IMR-90 (cell line): ENCODE results near the gene STAG1. TPM values are rescaled to one million over a fixed set of nuclear protein-coding genes. Genes with fewer than 3 reads are reported as not detected.

Experiments used
- ATAC-seq: fragments of 200-7000 bp; cut with Tn5 transposase; 2 replicates; pipeline ENCODE4 v1.9.1; 2020; ENCODE audit warnings: low read depth, mild to moderate bottlenecking, moderate library complexity
- BruUV-seq: library from RNA; stranded (reverse); fragments of 400-500 nt; replicated peaks from 2 replicates; lab custom pipeline; 2021; lab: Mats Ljungman, UMichigan
- CTCF ChIA-PET: fragments of 300-600 bp; formaldehyde crosslinking; extraction: SDS; loops from one replicate; lab custom pipeline; 2021; ENCODE audit warnings: antibody characterized with exemption; lab: Yijun Ruan, JAX
- POLR2A ChIA-PET: fragments of 300-600 bp; sonication (Branson Sonifier 250); formaldehyde crosslinking; loops from one replicate; lab custom pipeline; 2022; ENCODE audit warnings: antibody characterized with exemption; ENCODE audit not compliant: unreplicated experiment; lab: Charles Lee
- DNase-seq: peaks from one replicate; pipeline ENCODE4 v3.0.0; 2013
- H2AFZ ChIP-seq: replicated peaks from 2 replicates; pipeline ENCODE3; 2013; ENCODE audit warnings: low read length, mild to moderate bottlenecking; ENCODE audit not compliant: poor library complexity
- H2AK5ac ChIP-seq: 2 replicates; pipeline ENCODE4 v1.6.1; 2013; ENCODE audit warnings: low read depth, low read length, inconsistent platforms
- H2AK9ac ChIP-seq: replicated peaks from 2 replicates; pipeline ENCODE3; 2013; ENCODE audit warnings: mild to moderate bottlenecking, low read depth, low read length, moderate library complexity; ENCODE audit not compliant: poor library complexity
- H2BK120ac ChIP-seq: 2 replicates; pipeline ENCODE4 v1.6.1; 2013; ENCODE audit warnings: low read depth, low read length, inconsistent platforms
- H2BK15ac ChIP-seq: 3 replicates; pipeline ENCODE4 v1.6.1; 2013; ENCODE audit warnings: low read depth, low read length, inconsistent platforms
- H2BK20ac ChIP-seq: 2 replicates; pipeline ENCODE4 v1.6.1; 2013; ENCODE audit warnings: low read depth, mild to moderate bottlenecking, inconsistent platforms, low read length, moderate library complexity
- H2BK5ac ChIP-seq: 2 replicates; pipeline ENCODE4 v1.6.1; 2013; ENCODE audit warnings: mild to moderate bottlenecking, low read depth, low read length, inconsistent platforms; ENCODE audit not compliant: poor library complexity, severe bottlenecking
- H3K14ac ChIP-seq: replicated peaks from 2 replicates; pipeline ENCODE4 v1.6.1; 2013; ENCODE audit warnings: low read depth, low read length, inconsistent platforms
- H3K18ac ChIP-seq: 2 replicates; pipeline ENCODE4 v1.6.1; 2013; ENCODE audit warnings: low read depth, low read length, control low read depth
- H3K23ac ChIP-seq: 2 replicates; pipeline ENCODE4 v1.6.1; 2013; ENCODE audit warnings: low read depth, low read length, inconsistent platforms
- H3K27ac ChIP-seq: 2 replicates; pipeline ENCODE4 v1.5.1; 2013; ENCODE audit warnings: mild to moderate bottlenecking, control low read depth, low read length; ENCODE audit not compliant: insufficient read depth
- H3K27me3 ChIP-seq: 2 replicates; pipeline ENCODE4 v1.6.1; 2013; ENCODE audit warnings: low read length; ENCODE audit not compliant: control insufficient read depth, insufficient read depth
- H3K36me3 ChIP-seq: 2 replicates; pipeline ENCODE4 v1.6.1; 2013; ENCODE audit warnings: low read length, mixed read lengths; ENCODE audit not compliant: control insufficient read depth, insufficient read depth
- H3K4ac ChIP-seq: 2 replicates; pipeline ENCODE4 v1.6.1; 2013; ENCODE audit warnings: low read depth, low read length, inconsistent platforms
- H3K4me1 ChIP-seq: 2 replicates; pipeline ENCODE4 v1.6.1; 2013; ENCODE audit warnings: low read length, mixed read lengths; ENCODE audit not compliant: control insufficient read depth, insufficient read depth
- H3K4me2 ChIP-seq: 2 replicates; pipeline ENCODE4 v1.6.1; 2013; ENCODE audit warnings: low read depth, mild to moderate bottlenecking, control low read depth, low read length, moderate library complexity
- H3K4me3 ChIP-seq: 2 replicates; pipeline ENCODE4 v1.5.1; 2013; ENCODE audit warnings: low read depth, mild to moderate bottlenecking, control low read depth, low read length, moderate library complexity; ENCODE audit not compliant: insufficient read depth
- H3K56ac ChIP-seq: 2 replicates; pipeline ENCODE4 v1.6.1; 2013; ENCODE audit warnings: low read length, inconsistent platforms; ENCODE audit not compliant: insufficient read depth; ENCODE audit errors: extremely low read depth
- H3K79me1 ChIP-seq, 2 experiments: 2 replicates each; pipeline ENCODE4 v1.6.1; 2013; ENCODE audit warnings: low read length in 2 of 2, inconsistent platforms in 1 of 2, low read depth in 1 of 2
- H3K9ac ChIP-seq: 2 replicates; pipeline ENCODE4 v1.6.1; 2013; ENCODE audit warnings: low read depth, low read length, control low read depth
- H3K9me1 ChIP-seq: 2 replicates; pipeline ENCODE4 v1.6.1; 2013; ENCODE audit warnings: low read length, inconsistent platforms; ENCODE audit not compliant: insufficient read depth
- H3K9me3 ChIP-seq: 2 replicates; pipeline ENCODE4 v1.6.1; 2013; ENCODE audit warnings: low read length; ENCODE audit not compliant: control insufficient read depth, insufficient read depth
- H4K20me1 ChIP-seq: 2 replicates; pipeline ENCODE4 v1.6.1; 2013; ENCODE audit warnings: low read length, inconsistent platforms; ENCODE audit not compliant: insufficient read depth
- H4K5ac ChIP-seq: 2 replicates; pipeline ENCODE4 v1.6.1; 2013; ENCODE audit warnings: mild to moderate bottlenecking, low read depth, low read length, control low read depth
- H4K8ac ChIP-seq, 2 experiments: 2 replicates each; pipeline ENCODE4 v1.6.1; 2013; ENCODE audit warnings: low read depth in 2 of 2, low read length in 2 of 2, control low read depth in 1 of 2, inconsistent platforms in 1 of 2
- H4K91ac ChIP-seq: 2 replicates; pipeline ENCODE4 v1.6.1; 2013; ENCODE audit warnings: low read depth, low read length, inconsistent platforms; ENCODE audit not compliant: insufficient read depth
- CEBPB ChIP-seq: IDR thresholded peaks from 2 replicates; pipeline ENCODE4 v1.6.1; 2012; ENCODE audit warnings: low read depth, low read length, improper control_type of control experiment
- FOS ChIP-seq: fragments of 150-350 bp; IDR thresholded peaks from 2 replicates; pipeline ENCODE4 v1.6.1; 2016; ENCODE audit warnings: low read depth, low read length
- MXI1 ChIP-seq: IDR thresholded peaks from 2 replicates; pipeline ENCODE4 v1.6.1; 2012; ENCODE audit warnings: low read depth, mild to moderate bottlenecking, low read length, moderate library complexity, borderline replicate concordance
- NFE2L2 ChIP-seq: fragments of 150-350 bp; IDR thresholded peaks from 2 replicates; pipeline ENCODE4 v1.6.1; 2016; ENCODE audit warnings: low read depth, mild to moderate bottlenecking, low read length
- POLR2A ChIP-seq: IDR thresholded peaks from 2 replicates; pipeline ENCODE4 v1.6.1; 2012; ENCODE audit warnings: mild to moderate bottlenecking, low read depth, low read length
- RCOR1 ChIP-seq: IDR thresholded peaks from 2 replicates; pipeline ENCODE4 v1.6.1; 2012; ENCODE audit warnings: mild to moderate bottlenecking, low read length, improper control_type of control experiment; ENCODE audit not compliant: insufficient replicate concordance
- SMC3 ChIP-seq: fragments of 150-350 bp; IDR thresholded peaks from 2 replicates; pipeline ENCODE4 v1.6.1; 2016; ENCODE audit warnings: low read depth, mild to moderate bottlenecking, antibody characterized with exemption, low read length, moderate library complexity
- WGBS, 2 experiments: methylation state at CpG; one replicate each; pipeline versions ENCODE4 v1.1.5 to v1.1.7; 2013; ENCODE audit warnings: missing lambda C conversion rate in 2 of 2; ENCODE audit not compliant: insufficient read length in 1 of 2; ENCODE audit errors: extremely low coverage in 2 of 2; 5-methylcytosine and 5-hydroxymethylcytosine counted together
- dilution Hi-C: fragments of 300-500 bp; cut with HindIII; formaldehyde crosslinking; loops from one replicate; pipeline ENCODE4 v1.14.3; 2018; ENCODE audit warnings: low sequenced_read_pairs; ENCODE audit not compliant: unreplicated experiment
- in situ Hi-C: fragments of 300-500 bp; cut with MboI; formaldehyde crosslinking; loops from 3 replicates; pipeline ENCODE4 v1.14.3; 2019; ENCODE audit warnings: low sequenced_read_pairs, inconsistent platforms, mixed read lengths
- intact Hi-C: fragments of 100-400 bp; cut with micrococcal nuclease; formaldehyde crosslinking; loops from 2 replicates; pipeline ENCODE4 v1.10.0; 2022
- polyA plus RNA-seq, 3 experiments: library from polyadenylated mRNA; depleted of rRNA; stranded (reverse); fragments of >200 nt; gene quantifications; 2 replicates each; pipeline ENCODE4 v1.2.3, GENCODE V29; 2012; ENCODE audit warnings: low replicate concordance in 1 of 3
- total RNA-seq: library from RNA; depleted of rRNA; stranded (reverse); fragments of >200 nt; gene quantifications from 2 replicates; pipeline ENCODE4 v1.2.3, GENCODE V29; 2012

Gene STAG1
- total and polyA plus RNA-seq, 2 of the 4 experiments (the other 2 are of a cell fraction), result 9.6 to 32.3 TPM

- Histone ChIP-seq H3K4me1 (peaks cover 2% of the 10 kb centered on the region; the same call in 1 of the 2 replicates), H2AK5ac (no peak overlapping the region), H3K79me1 (peaks cover 29 to 59% of the 10 kb centered on the region in 2 experiments), H3K4ac (no peak overlapping the region), H4K8ac (no peak overlapping the region), H4K91ac (no peak overlapping the region), H2BK20ac (no peak overlapping the region), H2AFZ (no peak overlapping the region), H2BK5ac (no peak overlapping the region), H2AK9ac (no peak overlapping the region), H3K36me3 (peaks cover 3% of the 10 kb centered on the region), H3K18ac (no peak overlapping the region), H3K56ac (no peak overlapping the region), H2BK15ac (no peak overlapping the region), H4K5ac (no peak overlapping the region), H3K27me3 (no peaks in the 10 kb centered on the region), H3K23ac (no peak overlapping the region), H3K4me2 (no peak overlapping the region), H4K20me1 (no peaks in the 10 kb centered on the region), H3K9me1 (no peaks in the 10 kb centered on the region), H2BK120ac (no peak overlapping the region), H3K4me3 (no peak overlapping the region), H3K9me3 (no peaks in the 10 kb centered on the region), H3K14ac (no peak overlapping the region), H3K27ac (no peak overlapping the region), H3K9ac (no peak overlapping the region)
- no peak for ATAC-seq
- dilution Hi-C loops (no loop called here), intact Hi-C loops (loop anchor here (10.0 kb wide), 1 partner anchor 120 kb away; no protein-coding TSS in a partner anchor), in situ Hi-C loops (no loop called here)
- TF ChIP-seq POLR2A (no peak), MXI1 (no peak), SMC3 (no peak), FOS (no peak), RCOR1 (no peak), CEBPB (no peak), NFE2L2 (no peak)
- no peak for DNase-seq
- CTCF ChIA-PET, result no interaction called here
- WGBS, 2 experiments, result 100% methylated on average over 1 of the region's 4 CpGs; no CpG with 5 or more reads in 1 of the 2 experiments
- POLR2A ChIA-PET, result no interaction called here
- BruUV-seq, result no TSS peak
Observed at GRCh38 chr3:136624894-136625815, 127.0 kb downstream of the STAG1 start.
